GM12801 (cell line): ENCODE measurements around the gene S1PR3.

Experiments
- TF ChIP-seq, protein P1 (sequence below): IDR thresholded peaks from one replicate; pipeline ENCODE4 v1.5.1; 2011; ENCODE audit warnings: control low read depth; ENCODE audit not compliant: insufficient read length; ENCODE audit errors: extremely low read depth

Gene S1PR3

DNA sequence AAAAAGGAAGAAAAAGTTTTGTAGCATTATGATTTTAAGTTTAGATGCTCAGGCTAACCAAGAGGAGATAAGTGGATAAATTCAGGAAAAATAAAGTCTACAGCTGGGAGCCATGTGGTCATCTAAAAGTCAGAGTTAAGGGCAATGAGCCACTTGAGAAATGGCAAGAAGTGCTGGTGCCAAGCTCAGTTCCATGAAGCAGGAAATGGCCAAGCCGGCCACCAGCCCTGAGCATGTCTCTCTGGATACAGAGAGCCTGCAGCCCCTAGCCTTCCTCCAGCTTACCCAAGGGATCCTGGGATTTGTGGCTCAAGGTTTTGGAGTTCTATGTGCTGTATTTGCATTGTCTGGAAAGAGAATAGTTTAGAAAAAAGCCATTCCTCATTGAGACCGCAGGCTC is 12.2 kb upstream of the S1PR3 start:
- TF ChIP-seq, protein P1, sequence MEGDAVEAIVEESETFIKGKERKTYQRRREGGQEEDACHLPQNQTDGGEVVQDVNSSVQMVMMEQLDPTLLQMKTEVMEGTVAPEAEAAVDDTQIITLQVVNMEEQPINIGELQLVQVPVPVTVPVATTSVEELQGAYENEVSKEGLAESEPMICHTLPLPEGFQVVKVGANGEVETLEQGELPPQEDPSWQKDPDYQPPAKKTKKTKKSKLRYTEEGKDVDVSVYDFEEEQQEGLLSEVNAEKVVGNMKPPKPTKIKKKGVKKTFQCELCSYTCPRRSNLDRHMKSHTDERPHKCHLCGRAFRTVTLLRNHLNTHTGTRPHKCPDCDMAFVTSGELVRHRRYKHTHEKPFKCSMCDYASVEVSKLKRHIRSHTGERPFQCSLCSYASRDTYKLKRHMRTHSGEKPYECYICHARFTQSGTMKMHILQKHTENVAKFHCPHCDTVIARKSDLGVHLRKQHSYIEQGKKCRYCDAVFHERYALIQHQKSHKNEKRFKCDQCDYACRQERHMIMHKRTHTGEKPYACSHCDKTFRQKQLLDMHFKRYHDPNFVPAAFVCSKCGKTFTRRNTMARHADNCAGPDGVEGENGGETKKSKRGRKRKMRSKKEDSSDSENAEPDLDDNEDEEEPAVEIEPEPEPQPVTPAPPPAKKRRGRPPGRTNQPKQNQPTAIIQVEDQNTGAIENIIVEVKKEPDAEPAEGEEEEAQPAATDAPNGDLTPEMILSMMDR: no peak

- TF ChIP-seq, protein P1: no peak
Observed at GRCh38 chr9:88979791-88980190, 11.5 kb upstream of the S1PR3 start.

- TF ChIP-seq, protein P1: no peak
Observed at GRCh38 chr9:88980740-88981203, 10.5 kb upstream of the S1PR3 start.

DNA sequence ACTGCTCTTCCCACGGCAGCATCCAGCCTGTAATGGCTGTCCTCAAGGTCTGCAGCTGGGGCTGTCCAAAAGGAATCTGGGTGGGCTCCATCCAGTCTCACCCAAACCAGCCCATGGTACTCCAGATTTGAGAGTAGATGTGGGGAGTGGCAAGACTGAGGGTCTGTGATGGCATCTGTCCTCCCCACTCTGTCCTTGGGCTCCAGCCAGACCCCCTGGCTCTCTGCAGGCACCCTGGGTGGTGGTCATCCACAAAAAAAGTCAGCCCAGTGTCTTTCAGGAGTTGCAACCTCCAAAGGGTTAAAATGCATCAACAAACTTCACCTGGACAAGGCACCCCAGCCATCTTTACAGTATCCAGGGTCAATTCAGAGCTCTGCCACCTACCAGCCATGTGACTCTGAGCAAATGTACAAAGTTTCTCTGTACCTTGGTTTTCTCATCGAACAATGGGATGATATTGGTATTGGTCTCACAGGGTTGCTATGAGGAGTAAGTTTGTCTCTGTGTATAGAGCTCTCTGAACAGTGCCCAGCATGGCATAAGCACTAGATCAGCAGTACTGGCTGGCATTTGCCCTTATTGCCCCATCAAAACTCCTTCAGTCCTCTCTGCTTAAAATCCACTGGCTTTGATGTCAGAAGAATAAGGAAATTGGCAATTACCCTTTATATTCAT is 7.3 kb upstream of the S1PR3 start:
- TF ChIP-seq, protein P1: no peak

GRCh38 chr9:88984543-88984883 is 6.8 kb upstream of the S1PR3 start:
- TF ChIP-seq, protein P1: no peak

- TF ChIP-seq, protein P1: no peak
Observed at GRCh38 chr9:88985616-88986015, 5.7 kb upstream of the S1PR3 start.

- TF ChIP-seq, protein P1: no peak
Observed at GRCh38 chr9:88986776-88987175, 4.5 kb upstream of the S1PR3 start.

GRCh38 chr9:88987661-88988060 is 3.6 kb upstream of the S1PR3 start:
- TF ChIP-seq, protein P1: no peak
